Stimulated activated CD4-positive, alpha-beta T cell treated with anti-CD3 and anti-CD28 coated beads, Interleukin-15, amount 100 ng/mL, for 48 hours (primary cell): ENCODE data around the gene ZNF862.
"Not testable (repeated sequence)": the region's sequence is repeated elsewhere in the genome, so short reads cannot be mapped to it uniquely, and the experiment has no call there.

Experiments used
- DNase-seq, 2 donors: peaks; one replicate each; pipeline ENCODE4 v3.0.0-alpha.2; 2020; ENCODE audit warnings: low read depth in 2 of 2

The ZNF862 gene

GRCh38 chr7:149880638-149881311 lies 42.6 kb downstream of the ZNF862 start:
- DNase-seq = no peak

GRCh38 chr7:149881328-149882247 lies 43.4 kb downstream of the ZNF862 start:
- no peak for DNase-seq

- DNase-seq = no peak
Observed at GRCh38 chr7:149882248-149883047, 44.3 kb downstream of the ZNF862 start.

GRCh38 chr7:149883048-149883438 lies 44.9 kb downstream of the ZNF862 start:
- DNase-seq = no peak

GRCh38 chr7:149883452-149883861 lies 45.3 kb downstream of the ZNF862 start:
- DNase-seq = peak in 1 of 2 donors; percentile 39

- DNase-seq = no peak
Observed at GRCh38 chr7:149884016-149884415, 45.8 kb downstream of the ZNF862 start.

GRCh38 chr7:149884541-149884940 lies 46.4 kb downstream of the ZNF862 start:
- DNase-seq = no peak

- no peak for DNase-seq
Observed at GRCh38 chr7:149885191-149886017, 47.2 kb downstream of the ZNF862 start.

GRCh38 chr7:149886018-149886415 lies 47.8 kb downstream of the ZNF862 start:
- DNase-seq = no peak

- DNase-seq = no peak
Observed at GRCh38 chr7:149887311-149887710, 49.1 kb downstream of the ZNF862 start.

GRCh38 chr7:149890715-149891114 lies 52.5 kb downstream of the ZNF862 start:
- not testable (repeated sequence) for DNase-seq

- not testable (repeated sequence) for DNase-seq
Observed at GRCh38 chr7:149894957-149895356, 56.8 kb downstream of the ZNF862 start.

- not testable (repeated sequence) for DNase-seq
Observed at GRCh38 chr7:149907776-149908376, 69.7 kb downstream of the ZNF862 start.

GRCh38 chr7:149910219-149910618 lies 72.0 kb downstream of the ZNF862 start:
- DNase-seq = not testable (repeated sequence)

- DNase-seq = not testable (repeated sequence)
Observed at GRCh38 chr7:149912126-149912525, 74.0 kb downstream of the ZNF862 start.
